ENCODE data around the gene POPDC2.
"Not testable (repeated sequence)": the region's sequence is repeated elsewhere in the genome, so short reads cannot be mapped to it uniquely, and the experiment has no call there.

Gene POPDC2

GRCh38 chr3:119611664-119612063 is 48.7 kb downstream of the POPDC2 start:
- no peak for DNase-seq

GRCh38 chr3:119609301-119609700 is 51.1 kb downstream of the POPDC2 start:
- DNase-seq: no peak

GRCh38 chr3:119608405-119609000 is 51.9 kb downstream of the POPDC2 start:
- no peak for DNase-seq

GRCh38 chr3:119604878-119605277 is 55.5 kb downstream of the POPDC2 start:
- no peak for DNase-seq

- DNase-seq: no peak
Observed at GRCh38 chr3:119602676-119603075, 57.7 kb downstream of the POPDC2 start.

- DNase-seq: no peak
Observed at GRCh38 chr3:119601154-119601553, 59.2 kb downstream of the POPDC2 start.

GRCh38 chr3:119600732-119601131 is 59.7 kb downstream of the POPDC2 start:
- peak; percentile 49 for DNase-seq

GRCh38 chr3:119599558-119600174 is 60.7 kb downstream of the POPDC2 start:
- no peak for DNase-seq

- DNase-seq: no peak
Observed at GRCh38 chr3:119598410-119599098, 61.8 kb downstream of the POPDC2 start.

GRCh38 chr3:119597548-119598288 is 62.7 kb downstream of the POPDC2 start, which contains the start of gene PLA1A:
Gene PLA1A, plus strand, starts transcription at chr3:119597885. Its CDS starts 29 bp downstream, at chr3:119597914.
- DNase-seq: no peak

GRCh38 chr3:119596398-119596797 is 64.0 kb downstream of the POPDC2 start:
- no peak for DNase-seq

GRCh38 chr3:119595639-119596334 is 64.6 kb downstream of the POPDC2 start:
- no peak for DNase-seq

GRCh38 chr3:119594929-119595328 is 65.5 kb downstream of the POPDC2 start:
- not testable (repeated sequence) for DNase-seq

- DNase-seq: no peak
Observed at GRCh38 chr3:119594066-119594465, 66.3 kb downstream of the POPDC2 start.

GRCh38 chr3:119592861-119593260 is 67.5 kb downstream of the POPDC2 start:
- DNase-seq: no peak
